Embryonic facial prominence (tissue), 1 donor: ENCODE data around the gene LMTK3.

ENCODE experiments used
- DNase-seq: peaks from one replicate; pipeline ENCODE4 v3.0.0-alpha.2; 2016; ENCODE audit errors: extremely low spot score

The LMTK3 gene

GRCh38 chr19:48511800-48512503, at the start of gene LMTK3:
Gene LMTK3 (minus strand): TSS chr19:48511835. CDS start chr19:48511576, 259 bp downstream.
- no peak for DNase-seq

- no peak for DNase-seq
Observed at GRCh38 chr19:48561412-48561811, 49.8 kb upstream of the LMTK3 start.

- DNase-seq: no peak
Observed at GRCh38 chr19:48560095-48560530, 48.5 kb upstream of the LMTK3 start.

- DNase-seq: no peak
Observed at GRCh38 chr19:48558018-48558684, 46.5 kb upstream of the LMTK3 start.

GRCh38 chr19:48556825-48557224, 45.2 kb upstream of the LMTK3 start:
- no peak for DNase-seq

GRCh38 chr19:48556163-48556562, 44.5 kb upstream of the LMTK3 start:
- no peak for DNase-seq

- DNase-seq: no peak
Observed at GRCh38 chr19:48554385-48555091, 42.9 kb upstream of the LMTK3 start.

- no peak for DNase-seq
Observed at GRCh38 chr19:48553676-48554384, 42.2 kb upstream of the LMTK3 start.

- DNase-seq: no peak
Observed at GRCh38 chr19:48552406-48553322, 41.0 kb upstream of the LMTK3 start.

- no peak for DNase-seq
Observed at GRCh38 chr19:48551437-48552302, 40.0 kb upstream of the LMTK3 start, which contains the start of gene SULT2B1. Gene SULT2B1 (plus strand): TSS chr19:48552172. CDS start chr19:48552253, 81 bp downstream.

- no peak for DNase-seq
Observed at GRCh38 chr19:48549380-48549779, 37.7 kb upstream of the LMTK3 start.

GRCh38 chr19:48548253-48548911, 36.7 kb upstream of the LMTK3 start:
- DNase-seq: no peak

GRCh38 chr19:48547722-48548121, 36.1 kb upstream of the LMTK3 start:
- DNase-seq: no peak

GRCh38 chr19:48544856-48545750, 33.5 kb upstream of the LMTK3 start:
- no peak for DNase-seq

- DNase-seq: no peak
Observed at GRCh38 chr19:48543121-48543710, 31.6 kb upstream of the LMTK3 start.

- DNase-seq: no peak
Observed at GRCh38 chr19:48541813-48542212, 30.2 kb upstream of the LMTK3 start.

- no peak for DNase-seq
Observed at GRCh38 chr19:48540110-48540509, 28.5 kb upstream of the LMTK3 start.
